ENCODE data around the gene DNAJB8. TPM values are rescaled to one million over a fixed set of nuclear protein-coding genes. Genes with fewer than 3 reads are reported as not detected.

DNAJB8 gene
- not detected in 2 replicates for total RNA-seq

GRCh38 chr3:128466840-128467541, at the start of gene DNAJB8:
Gene DNAJB8 (minus strand): TSS chr3:128466890. CDS start chr3:128463245, 3,645 bp downstream.
- intact Hi-C loops (cut with micrococcal nuclease), result no loop called here

- intact Hi-C loops (cut with micrococcal nuclease), result no loop called here
Observed at GRCh38 chr3:128515967-128516366, 49.3 kb upstream of the DNAJB8 start.

GRCh38 chr3:128508852-128509251, 42.2 kb upstream of the DNAJB8 start:
- intact Hi-C loops (cut with micrococcal nuclease), result no loop called here

- intact Hi-C loops (cut with micrococcal nuclease), result no loop called here
Observed at GRCh38 chr3:128506754-128507153, 40.1 kb upstream of the DNAJB8 start.

- intact Hi-C loops (cut with micrococcal nuclease), result no loop called here
Observed at GRCh38 chr3:128505771-128506170, 39.1 kb upstream of the DNAJB8 start.

- intact Hi-C loops (cut with micrococcal nuclease), result no loop called here
Observed at GRCh38 chr3:128504963-128505730, 38.5 kb upstream of the DNAJB8 start.

- intact Hi-C loops (cut with micrococcal nuclease), result no loop called here
Observed at GRCh38 chr3:128504533-128504915, 37.8 kb upstream of the DNAJB8 start.

GRCh38 chr3:128503751-128504532, 37.3 kb upstream of the DNAJB8 start:
- intact Hi-C loops (cut with micrococcal nuclease), result no loop called here

GRCh38 chr3:128503164-128503651, 36.5 kb upstream of the DNAJB8 start:
- intact Hi-C loops (cut with micrococcal nuclease), result no loop called here

- intact Hi-C loops (cut with micrococcal nuclease), result no loop called here
Observed at GRCh38 chr3:128502712-128503111, 36.0 kb upstream of the DNAJB8 start.

- intact Hi-C loops (cut with micrococcal nuclease), result no loop called here
Observed at GRCh38 chr3:128501431-128501830, 34.7 kb upstream of the DNAJB8 start.

- intact Hi-C loops (cut with micrococcal nuclease), result no loop called here
Observed at GRCh38 chr3:128500556-128500955, 33.9 kb upstream of the DNAJB8 start.

GRCh38 chr3:128499724-128500275, 33.1 kb upstream of the DNAJB8 start:
- intact Hi-C loops (cut with micrococcal nuclease), result loop anchor here (2.0 to 10.0 kb wide), 3 partner anchors 108 to 495 kb away; partner anchors contain the start of gene CFAP92

- intact Hi-C loops (cut with micrococcal nuclease), result loop anchor here (2.0 to 10.0 kb wide), 3 partner anchors 108 to 496 kb away; partner anchors contain the start of gene CFAP92
Observed at GRCh38 chr3:128498901-128499530, 32.3 kb upstream of the DNAJB8 start.

GRCh38 chr3:128498127-128498626, 31.5 kb upstream of the DNAJB8 start:
- intact Hi-C loops (cut with micrococcal nuclease), result loop anchor here (2.0 to 10.0 kb wide), 3 partner anchors 109 to 497 kb away; partner anchors contain the start of gene CFAP92

GRCh38 chr3:128497305-128498126, 30.8 kb upstream of the DNAJB8 start:
- intact Hi-C loops (cut with micrococcal nuclease), result loop anchor here (1.0 to 10.0 kb wide), 5 partner anchors 71 to 497 kb away; partner anchors contain the start of gene CFAP92

- intact Hi-C loops (cut with micrococcal nuclease), result loop anchor here (1.0 to 10.0 kb wide), 4 partner anchors 70 to 498 kb away; partner anchors contain the start of gene CFAP92
Observed at GRCh38 chr3:128496602-128497304, 30.1 kb upstream of the DNAJB8 start.

- intact Hi-C loops (cut with micrococcal nuclease), result loop anchor here (5.0 to 10.0 kb wide), 2 partner anchors 111 to 499 kb away; partner anchors contain the start of gene CFAP92
Observed at GRCh38 chr3:128496019-128496601, 29.4 kb upstream of the DNAJB8 start.
